ENCODE results near the gene CADPS2. TPM values are rescaled to one million over a fixed set of nuclear protein-coding genes. Genes with fewer than 3 reads are reported as not detected.

CADPS2 gene
- total and polyA plus RNA-seq, 4 donors, result 5.6 to 41.1 (median 11.0) TPM

DNA sequence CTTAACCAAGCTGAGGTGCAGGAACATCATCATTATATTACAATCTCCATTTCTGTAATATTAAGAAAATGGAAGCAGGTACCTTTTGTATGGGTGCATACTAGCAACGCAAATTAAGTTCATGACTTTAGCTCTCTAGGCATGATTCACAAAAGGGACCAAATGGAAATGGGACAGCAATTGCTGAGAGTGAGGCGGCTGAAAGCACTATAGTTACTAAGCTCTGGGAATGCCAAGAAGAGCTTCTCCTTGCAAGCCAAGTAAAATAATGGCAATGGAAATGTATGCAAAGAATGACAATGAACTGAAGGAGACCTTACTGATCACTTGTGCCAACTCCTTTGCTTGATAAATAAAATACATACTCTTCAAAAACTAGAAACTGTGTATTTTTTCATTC is 147.3 kb downstream of the CADPS2 start:
- no peak overlapping the region for H3K4me3 ChIP-seq (ENCODE audit: low read depth in 1 of 3, low read length in 3 of 3)

GRCh38 chr7:122736183-122736582 is 150.1 kb downstream of the CADPS2 start:
- 98% methylated on average over 1 of the region's 1 CpG for WGBS
- Histone ChIP-seq H3K9ac (ENCODE audit: low read depth in 1 of 2, low read length in 2 of 2) (no peak overlapping the region), H3K36me3 (ENCODE audit: control insufficient read depth in 4 of 4, insufficient read depth in 3 of 4, low read depth in 1 of 4, low read length in 3 of 4) (no peaks in the 10 kb centered on the region), H3K4me1 (ENCODE audit: control insufficient read depth in 4 of 4, insufficient read depth in 4 of 4, low read length in 3 of 4) (no peaks in the 10 kb centered on the region), H3K4me3 (ENCODE audit: low read depth in 1 of 3, low read length in 3 of 3) (no peak overlapping the region), H3K9me3 (ENCODE audit: control insufficient read depth in 4 of 4, low read length in 3 of 4) (no peaks in the 10 kb centered on the region), H3K27ac (ENCODE audit: low read depth in 1 of 2, low read length in 2 of 2) (no peak overlapping the region), H3K27me3 (ENCODE audit: control insufficient read depth in 4 of 4, insufficient read depth in 4 of 4, low read length in 3 of 4) (no peaks in the 10 kb centered on the region)
- no peak for DNase-seq (ENCODE audit: low spot score)
- TF ChIP-seq CTCF (IDR thresholded peaks at IDR 0.05; ENCODE audit: low read depth, low read length, missing input control) (no peak), FOXA1 (IDR thresholded peaks at IDR 0.05) (no peak), EGR1 (IDR thresholded peaks at IDR 0.05; ENCODE audit: low read depth in 2 of 2) (no peak), ZBTB33 (IDR thresholded peaks at IDR 0.05) (no peak), ATF3 (IDR thresholded peaks at IDR 0.05) (no peak), TAF1 (conservative IDR thresholded peaks at IDR 0.05) (no peak), SP1 (IDR thresholded peaks at IDR 0.05) (no peak), NR2F2 (IDR thresholded peaks at IDR 0.05) (no peak), HNF4A (conservative IDR thresholded peaks at IDR 0.05) (no peak), FOXA2 (IDR thresholded peaks at IDR 0.05) (no peak), HNF4G (IDR thresholded peaks at IDR 0.05) (no peak), JUND (IDR thresholded peaks at IDR 0.05) (no peak)

More for the DNA sequence above, 147.3 kb downstream of the CADPS2 start:
- Histone ChIP-seq H3K9ac (ENCODE audit: low read depth in 1 of 2, low read length in 2 of 2) (no peak overlapping the region), H3K27ac (ENCODE audit: low read depth in 1 of 2, low read length in 2 of 2) (no peak overlapping the region), H3K27me3 (ENCODE audit: control insufficient read depth in 4 of 4, insufficient read depth in 4 of 4, low read length in 3 of 4) (no peaks in the 10 kb centered on the region), H3K9me3 (ENCODE audit: control insufficient read depth in 4 of 4, low read length in 3 of 4) (no peaks in the 10 kb centered on the region), H3K36me3 (ENCODE audit: control insufficient read depth in 4 of 4, insufficient read depth in 3 of 4, low read depth in 1 of 4, low read length in 3 of 4) (no peaks in the 10 kb centered on the region), H3K4me1 (ENCODE audit: control insufficient read depth in 4 of 4, insufficient read depth in 4 of 4, low read length in 3 of 4) (no peaks in the 10 kb centered on the region)
- no peak for DNase-seq (ENCODE audit: low spot score)
- WGBS, result 87% methylated on average over 2 of the region's 2 CpGs
- TF ChIP-seq, protein P1, sequence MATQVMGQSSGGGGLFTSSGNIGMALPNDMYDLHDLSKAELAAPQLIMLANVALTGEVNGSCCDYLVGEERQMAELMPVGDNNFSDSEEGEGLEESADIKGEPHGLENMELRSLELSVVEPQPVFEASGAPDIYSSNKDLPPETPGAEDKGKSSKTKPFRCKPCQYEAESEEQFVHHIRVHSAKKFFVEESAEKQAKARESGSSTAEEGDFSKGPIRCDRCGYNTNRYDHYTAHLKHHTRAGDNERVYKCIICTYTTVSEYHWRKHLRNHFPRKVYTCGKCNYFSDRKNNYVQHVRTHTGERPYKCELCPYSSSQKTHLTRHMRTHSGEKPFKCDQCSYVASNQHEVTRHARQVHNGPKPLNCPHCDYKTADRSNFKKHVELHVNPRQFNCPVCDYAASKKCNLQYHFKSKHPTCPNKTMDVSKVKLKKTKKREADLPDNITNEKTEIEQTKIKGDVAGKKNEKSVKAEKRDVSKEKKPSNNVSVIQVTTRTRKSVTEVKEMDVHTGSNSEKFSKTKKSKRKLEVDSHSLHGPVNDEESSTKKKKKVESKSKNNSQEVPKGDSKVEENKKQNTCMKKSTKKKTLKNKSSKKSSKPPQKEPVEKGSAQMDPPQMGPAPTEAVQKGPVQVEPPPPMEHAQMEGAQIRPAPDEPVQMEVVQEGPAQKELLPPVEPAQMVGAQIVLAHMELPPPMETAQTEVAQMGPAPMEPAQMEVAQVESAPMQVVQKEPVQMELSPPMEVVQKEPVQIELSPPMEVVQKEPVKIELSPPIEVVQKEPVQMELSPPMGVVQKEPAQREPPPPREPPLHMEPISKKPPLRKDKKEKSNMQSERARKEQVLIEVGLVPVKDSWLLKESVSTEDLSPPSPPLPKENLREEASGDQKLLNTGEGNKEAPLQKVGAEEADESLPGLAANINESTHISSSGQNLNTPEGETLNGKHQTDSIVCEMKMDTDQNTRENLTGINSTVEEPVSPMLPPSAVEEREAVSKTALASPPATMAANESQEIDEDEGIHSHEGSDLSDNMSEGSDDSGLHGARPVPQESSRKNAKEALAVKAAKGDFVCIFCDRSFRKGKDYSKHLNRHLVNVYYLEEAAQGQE (IDR thresholded peaks at IDR 0.05), result no peak
- TF ChIP-seq HNF4A (conservative IDR thresholded peaks at IDR 0.05) (no peak), ZBTB33 (IDR thresholded peaks at IDR 0.05) (no peak), YY1 (IDR thresholded peaks at IDR 0.05) (no peak), GABPA (IDR thresholded peaks at IDR 0.05 in 1 of 2, conservative IDR thresholded peaks at IDR 0.05 in 1 of 2) (no peak), FOXA1 (IDR thresholded peaks at IDR 0.05) (no peak), HNF4G (IDR thresholded peaks at IDR 0.05) (no peak), FOXA2 (IDR thresholded peaks at IDR 0.05) (no peak), TAF1 (conservative IDR thresholded peaks at IDR 0.05) (no peak), ATF3 (IDR thresholded peaks at IDR 0.05) (no peak), SP1 (IDR thresholded peaks at IDR 0.05) (no peak), EGR1 (IDR thresholded peaks at IDR 0.05; ENCODE audit: low read depth in 2 of 2) (no peak), RXRA (IDR thresholded peaks at IDR 0.05) (no peak), NR2F2 (IDR thresholded peaks at IDR 0.05) (no peak), JUND (IDR thresholded peaks at IDR 0.05) (no peak), RAD21 (IDR thresholded peaks at IDR 0.05) (no peak)
- TF ChIP-seq, protein P2, sequence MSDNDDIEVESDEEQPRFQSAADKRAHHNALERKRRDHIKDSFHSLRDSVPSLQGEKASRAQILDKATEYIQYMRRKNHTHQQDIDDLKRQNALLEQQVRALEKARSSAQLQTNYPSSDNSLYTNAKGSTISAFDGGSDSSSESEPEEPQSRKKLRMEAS (IDR thresholded peaks at IDR 0.05), result no peak

All from liver (tissue), 9 donors.